ENCODE data around the gene SEC11A.
"Not testable (repeated sequence)": the region's sequence is repeated elsewhere in the genome, so short reads cannot be mapped to it uniquely, and the experiment has no call there.

Gene SEC11A

GRCh38 chr15:84736375-84736774, 20.4 kb upstream of the SEC11A start:
- DNase-seq = no peak

- DNase-seq = not testable (repeated sequence)
These were observed 19.6 kb upstream of the SEC11A start for GRCh38 chr15:84735480-84736061.

GRCh38 chr15:84734794-84735479, 19.0 kb upstream of the SEC11A start:
- peak; percentile 43 for DNase-seq

- DNase-seq = no peak
These were observed 15.8 kb upstream of the SEC11A start for GRCh38 chr15:84731774-84732173.

- no peak for DNase-seq
These were observed 11.5 kb upstream of the SEC11A start for GRCh38 chr15:84727429-84727828.

GRCh38 chr15:84725001-84725491, 9.1 kb upstream of the SEC11A start:
- DNase-seq = no peak

- no peak for DNase-seq
These were observed 6.7 kb upstream of the SEC11A start for GRCh38 chr15:84722628-84723027.

GRCh38 chr15:84721371-84721770, 5.4 kb upstream of the SEC11A start:
- DNase-seq = no peak

GRCh38 chr15:84715441-84716035, 401 bp downstream of the SEC11A start:
- no peak for DNase-seq

GRCh38 chr15:84714821-84715220, 1.1 kb downstream of the SEC11A start:
- DNase-seq = no peak

- DNase-seq = no peak
These were observed 1.6 kb downstream of the SEC11A start for GRCh38 chr15:84714372-84714771.

GRCh38 chr15:84703808-84704207, 12.1 kb downstream of the SEC11A start:
- no peak for DNase-seq

GRCh38 chr15:84702961-84703482, 12.9 kb downstream of the SEC11A start:
- DNase-seq = no peak

- DNase-seq = no peak
These were observed 16.3 kb downstream of the SEC11A start for GRCh38 chr15:84699538-84700191.

GRCh38 chr15:84697236-84697990, 18.5 kb downstream of the SEC11A start:
- DNase-seq = no peak

- DNase-seq = no peak
These were observed 19.2 kb downstream of the SEC11A start for GRCh38 chr15:84696757-84697156.

GRCh38 chr15:84690342-84690741, 25.6 kb downstream of the SEC11A start:
- DNase-seq = no peak

GRCh38 chr15:84689858-84690257, 26.1 kb downstream of the SEC11A start:
- DNase-seq = no peak

- DNase-seq = not testable (repeated sequence)
These were observed 29.5 kb downstream of the SEC11A start for GRCh38 chr15:84686446-84686845.

GRCh38 chr15:84685304-84685703, 30.6 kb downstream of the SEC11A start:
- DNase-seq = no peak

- no peak for DNase-seq
These were observed 31.8 kb downstream of the SEC11A start for GRCh38 chr15:84684092-84684491.

GRCh38 chr15:84681831-84682230, 34.1 kb downstream of the SEC11A start:
- DNase-seq = no peak

GRCh38 chr15:84671211-84671610, 44.7 kb downstream of the SEC11A start:
- DNase-seq = no peak

All from NCI-H187 treated with DMSO at 0.1 percent for 48 hours (cell line).